Kidney (tissue), 14 donors: ENCODE data around the gene SAMD10. TPM values are rescaled to one million over a fixed set of nuclear protein-coding genes. Genes with fewer than 3 reads are reported as not detected.

ENCODE experiments used
- DNase-seq, 5 donors: peaks; one replicate each; pipeline ENCODE4 v3.0.0-alpha.2; 2013 to 2020
- FAIRE-seq: peaks from 2 replicates; lab custom pipeline; 2012; peaks lifted over from hg19 to GRCh38; lab: Jason Lieb, UNC
- H3K27ac ChIP-seq, 2 donors: one replicate each; pipeline ENCODE4 v1.7.0; 2013; ENCODE audit warnings: low read depth in 2 of 2, low read length in 2 of 2, inconsistent platforms in 1 of 2
- H3K27me3 ChIP-seq: one replicate; pipeline ENCODE4 v1.7.1; 2013; ENCODE audit warnings: low read length, inconsistent platforms; ENCODE audit not compliant: control insufficient read depth, insufficient read depth
- H3K36me3 ChIP-seq, 3 donors: one replicate each; pipeline versions ENCODE4 v1.7.0 to v1.7.1; 2013; ENCODE audit warnings: low read length in 3 of 3, control low read depth in 1 of 3, inconsistent platforms in 1 of 3; ENCODE audit not compliant: insufficient read depth in 3 of 3, control insufficient read depth in 2 of 3
- H3K4me1 ChIP-seq, 3 donors: one replicate each; pipeline versions ENCODE4 v1.7.0 to v1.7.1; 2013; ENCODE audit warnings: low read length in 3 of 3, inconsistent platforms in 1 of 3, low read depth in 1 of 3; ENCODE audit not compliant: control insufficient read depth in 2 of 3, insufficient read depth in 2 of 3
- H3K4me3 ChIP-seq, 3 donors: one replicate each; pipeline versions ENCODE4 v1.7.0 to v1.8.1; 2013; ENCODE audit warnings: low read length in 3 of 3, control low read depth in 1 of 3, inconsistent platforms in 1 of 3
- H3K9ac ChIP-seq, 3 donors: one replicate each; pipeline versions ENCODE4 v1.7.0 to v1.7.1; 2013; ENCODE audit warnings: low read length in 3 of 3, control low read depth in 1 of 3, inconsistent platforms in 1 of 3
- H3K9me3 ChIP-seq, 3 donors: one replicate each; pipeline versions ENCODE4 v1.7.0 to v1.7.1; 2013; ENCODE audit warnings: low read length in 3 of 3, control low read depth in 1 of 3, inconsistent platforms in 1 of 3; ENCODE audit not compliant: control insufficient read depth in 2 of 3, insufficient read depth in 1 of 3
- intact Hi-C: fragments of 100-400 bp; cut with DNase I; formaldehyde crosslinking; loops from one replicate; pipeline ENCODE4 v1.11.1; 2022
- polyA plus RNA-seq: library from polyadenylated mRNA; stranded (reverse); fragments of 350-450 nt; fragmentation: Illumina TruSeq; extraction: RNeasy Lipid Tissue Mini Kit (QIAGEN cat#74804); gene quantifications from one replicate; pipeline ENCODE4 v1.2.3, GENCODE V29; 2014; ENCODE audit warnings: low read depth, low replicate concordance; ENCODE audit not compliant: insufficient read depth
- total RNA-seq: library from RNA; stranded (reverse); fragmentation: NEBNext Ultra II Directional; extraction: Animal tissue kit (Norgen Biotek cat#: 25700); gene quantifications from one replicate; pipeline ENCODE4 v1.2.1, GENCODE V29; 2021
- TF ChIP-seq, protein P1 (sequence below): IDR thresholded peaks from 3 replicates; pipeline ENCODE4 v1.5.1; 2012; ENCODE audit warnings: mild to moderate bottlenecking, moderate library complexity, borderline replicate concordance; ENCODE audit not compliant: insufficient read depth; ENCODE audit errors: extremely low read depth
- donor health status: control.
- donor health status: control.
- donor health status: control.
- donor health status: control.
- donor health status: control.
- donor health status: DM: yes; HTN: yes; CAD: no.
- donor health status: Normal renal cell carcinoma (clear cell type).

SAMD10 gene
- total and polyA plus RNA-seq, 2 donors from 2014 or later, result 7.9 to 8.5 TPM

DNA sequence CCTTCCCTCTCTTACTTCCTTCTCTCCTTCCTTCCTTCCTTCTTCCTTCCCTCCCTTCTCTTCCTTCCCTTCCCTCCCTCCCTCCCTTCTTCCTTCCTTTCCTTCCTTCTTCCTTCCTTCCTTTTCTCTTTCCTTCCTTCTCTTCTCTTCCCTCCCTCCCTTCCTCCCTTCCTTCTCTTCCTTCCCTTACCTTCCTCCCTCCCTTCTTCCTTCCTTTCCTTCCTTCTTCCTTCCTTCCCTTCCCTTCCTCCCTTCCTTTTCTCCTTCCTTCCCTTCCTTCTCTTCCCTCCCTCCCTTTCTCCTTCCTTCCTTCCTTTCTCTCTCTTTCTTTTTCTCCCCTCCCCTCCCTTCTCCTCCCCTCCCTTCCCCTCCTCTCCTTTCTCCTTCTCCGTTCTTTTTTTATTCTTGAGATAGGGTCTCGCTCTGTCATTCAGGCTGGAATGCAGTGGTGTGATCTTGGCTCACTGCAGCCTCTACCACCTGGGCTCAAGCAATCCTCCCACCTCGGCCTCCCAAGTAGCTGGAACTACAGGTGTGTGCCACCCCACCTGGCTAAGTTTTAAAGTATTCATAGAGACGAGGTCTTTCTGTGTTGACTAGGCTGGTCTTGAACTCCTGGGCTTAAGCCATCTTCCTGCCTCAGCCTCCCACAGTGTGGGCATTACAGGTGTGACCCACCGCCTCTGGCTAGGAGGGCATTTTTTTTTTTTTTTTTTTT lies 8.6 kb downstream of the SAMD10 start:
- FAIRE-seq (no peak), DNase-seq (peak in 1 of 5 donors; percentile 33)
- Histone ChIP-seq H3K36me3 (peaks cover 6 to 8% (median 7%) of the 10 kb centered on the region in 3 donors), H3K4me3 (no peak overlapping the region), H3K9me3 (no peaks in the 10 kb centered on the region), H3K27ac (no peak overlapping the region), H3K27me3 (no peaks in the 10 kb centered on the region), H3K4me1 (peaks cover 0 to 14% (median 4%) of the 10 kb centered on the region in 3 donors), H3K9ac (peak overlapping the region in 1 of 3 donors; percentile 58)
- intact Hi-C loops, result no loop called here
- TF ChIP-seq, protein P1, sequence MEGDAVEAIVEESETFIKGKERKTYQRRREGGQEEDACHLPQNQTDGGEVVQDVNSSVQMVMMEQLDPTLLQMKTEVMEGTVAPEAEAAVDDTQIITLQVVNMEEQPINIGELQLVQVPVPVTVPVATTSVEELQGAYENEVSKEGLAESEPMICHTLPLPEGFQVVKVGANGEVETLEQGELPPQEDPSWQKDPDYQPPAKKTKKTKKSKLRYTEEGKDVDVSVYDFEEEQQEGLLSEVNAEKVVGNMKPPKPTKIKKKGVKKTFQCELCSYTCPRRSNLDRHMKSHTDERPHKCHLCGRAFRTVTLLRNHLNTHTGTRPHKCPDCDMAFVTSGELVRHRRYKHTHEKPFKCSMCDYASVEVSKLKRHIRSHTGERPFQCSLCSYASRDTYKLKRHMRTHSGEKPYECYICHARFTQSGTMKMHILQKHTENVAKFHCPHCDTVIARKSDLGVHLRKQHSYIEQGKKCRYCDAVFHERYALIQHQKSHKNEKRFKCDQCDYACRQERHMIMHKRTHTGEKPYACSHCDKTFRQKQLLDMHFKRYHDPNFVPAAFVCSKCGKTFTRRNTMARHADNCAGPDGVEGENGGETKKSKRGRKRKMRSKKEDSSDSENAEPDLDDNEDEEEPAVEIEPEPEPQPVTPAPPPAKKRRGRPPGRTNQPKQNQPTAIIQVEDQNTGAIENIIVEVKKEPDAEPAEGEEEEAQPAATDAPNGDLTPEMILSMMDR, result no peak

DNA sequence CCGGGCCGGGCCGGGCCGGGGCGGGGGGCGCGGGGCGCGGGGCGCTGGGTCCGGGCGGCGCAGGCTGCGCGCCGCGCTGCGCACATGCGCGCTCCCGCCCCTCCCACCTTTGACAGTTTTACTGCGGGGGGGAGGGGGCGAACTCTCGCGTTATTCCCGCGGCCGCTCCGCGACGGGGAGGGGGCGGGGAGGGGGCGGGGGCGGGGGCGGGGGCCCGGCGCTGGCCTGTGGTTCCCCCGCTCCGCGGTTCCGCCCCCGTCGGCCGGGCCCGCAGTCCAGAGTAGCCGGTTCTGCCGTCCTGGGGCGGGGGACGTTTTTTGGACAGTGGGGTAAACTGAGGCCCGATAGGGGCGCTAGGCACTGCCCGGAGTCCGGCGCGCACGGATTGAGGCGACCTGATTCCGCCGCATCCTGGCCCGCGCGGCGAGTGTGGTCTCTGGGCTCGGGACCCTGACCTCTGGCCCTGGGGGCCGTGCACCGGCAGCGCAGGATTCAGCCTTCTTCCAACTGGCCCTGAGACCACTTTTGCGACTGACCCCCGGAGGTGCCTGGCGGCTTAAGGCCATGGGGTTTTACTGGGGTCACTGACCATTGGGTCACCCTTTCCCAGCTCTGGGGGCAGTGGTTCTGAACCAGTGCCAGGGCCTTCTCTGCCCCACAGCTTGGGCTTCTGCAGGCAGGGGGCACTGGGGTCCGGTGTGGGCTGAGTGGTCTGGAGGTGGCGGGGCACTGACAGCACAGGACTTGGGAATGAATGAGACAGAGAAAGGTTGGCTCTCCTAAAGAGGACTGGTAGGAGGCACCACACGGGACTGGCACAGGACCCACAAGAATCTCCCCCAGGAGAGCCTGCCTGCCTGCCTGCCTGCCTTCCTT lies 9.4 kb downstream of the SAMD10 start, which contains the start of gene ZNF512B:
Gene ZNF512B, minus strand, starts transcription at position 93 of the 876 bp plus-strand sequence. CDS start 1,980 bp downstream, outside the sequence.
- no peak for FAIRE-seq
- intact Hi-C loops, result no loop called here
- TF ChIP-seq, protein P1, result no peak
- H3K9me3 ChIP-seq, result no peaks in the 10 kb centered on the region
- peak within 1 kb of the TSS; percentile 9 to 45 for H3K27ac ChIP-seq
- peak; percentile 63 to 82 (median 79) for DNase-seq
- no peaks in the 10 kb centered on the region for H3K27me3 ChIP-seq
- H3K4me1 ChIP-seq, result peaks cover 0 to 14% (median 4%) of the 10 kb centered on the region in 3 donors
- H3K36me3 ChIP-seq, result peaks cover 5 to 7% (median 6%) of the 10 kb centered on the region in 3 donors
- H3K9ac ChIP-seq, result peak within 1 kb of the TSS; percentile 10 to 89 (median 60)
- H3K4me3 ChIP-seq, result peak within 1 kb of the TSS; percentile 40 to 70 (median 52)

DNA sequence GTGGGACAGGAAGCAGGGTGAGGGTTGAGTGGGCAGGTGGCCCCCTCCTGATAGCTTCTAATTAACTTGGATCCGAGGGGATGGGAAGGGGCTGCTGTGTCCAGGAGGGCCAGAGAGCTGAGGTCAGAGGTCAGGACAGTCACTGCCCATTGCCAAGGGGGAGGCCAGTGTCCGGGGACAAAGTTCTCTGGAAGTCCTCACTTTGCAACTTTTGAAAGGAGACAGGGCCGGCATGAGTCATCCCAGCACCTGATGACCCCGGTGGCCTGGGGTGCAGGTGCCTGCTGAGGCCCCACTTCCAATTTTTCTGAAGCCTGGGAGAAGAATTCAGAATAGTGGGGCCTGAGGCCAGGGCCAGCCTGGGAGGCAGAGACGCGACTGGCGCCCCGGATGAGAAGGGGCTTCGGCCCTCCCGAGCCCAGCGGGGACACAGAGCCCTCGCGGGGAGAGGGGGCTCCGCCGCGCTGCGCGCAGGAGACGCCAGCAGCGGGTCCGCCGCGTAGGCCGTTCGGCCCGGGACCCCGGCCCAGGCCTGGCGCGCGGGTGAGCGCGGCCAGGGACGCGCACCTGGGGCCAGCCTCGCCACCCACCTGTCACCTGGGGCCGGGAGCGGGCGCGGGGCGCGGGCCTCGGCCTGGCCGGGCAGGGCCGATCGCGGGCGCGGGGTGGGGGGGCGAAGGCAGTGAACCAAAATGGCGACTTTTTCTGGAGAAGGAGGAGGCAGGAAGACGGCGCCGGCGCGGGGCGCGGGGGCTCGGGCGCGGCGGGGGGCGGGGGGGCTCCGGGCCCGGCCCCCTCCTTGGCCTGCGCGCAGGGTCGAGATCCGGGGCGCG lies 10.3 kb downstream of the SAMD10 start:
- Histone ChIP-seq H3K27me3 (no peaks in the 10 kb centered on the region), H3K36me3 (peaks cover 6 to 10% (median 7%) of the 10 kb centered on the region in 3 donors), H3K4me3 (peak overlapping the region; percentile 40 to 70 (median 52)), H3K9ac (peak overlapping the region; percentile 10 to 89 (median 60)), H3K4me1 (peaks cover 0 to 14% (median 4%) of the 10 kb centered on the region in 3 donors), H3K9me3 (no peaks in the 10 kb centered on the region), H3K27ac (peak overlapping the region; percentile 9 to 45)
- TF ChIP-seq, protein P1, result no peak
- DNase-seq, result peak in 4 of 5 donors; percentile 31 to 81 (median 62)
- intact Hi-C loops, result no loop called here
- FAIRE-seq, result no peak
